Hematopoietic multipotent progenitor cell treated with erythropoietin and hydrocortisone succinate and interleukin-3 and kit ligand, for 8 days (in vitro differentiated cells): ENCODE measurements around the gene HS6ST1.
A peak's percentile ranks its signal among the peaks of the same experiment; 100 is the strongest.

ENCODE experiments used
- DNase-seq: peaks from one replicate; pipeline ENCODE4 v3.0.0-alpha.2; 2015

Gene HS6ST1

GRCh38 chr2:128318776-128319464 lies at the start of gene HS6ST1:
TSS of gene HS6ST1 (minus strand) at chr2:128318868. CDS start at chr2:128318563, 305 bp downstream.
- DNase-seq = peak; percentile 69

- no peak for DNase-seq
Observed at GRCh38 chr2:128367601-128368359, 49.1 kb upstream of the HS6ST1 start.

- no peak for DNase-seq
Observed at GRCh38 chr2:128366713-128367511, 48.2 kb upstream of the HS6ST1 start.

DNA sequence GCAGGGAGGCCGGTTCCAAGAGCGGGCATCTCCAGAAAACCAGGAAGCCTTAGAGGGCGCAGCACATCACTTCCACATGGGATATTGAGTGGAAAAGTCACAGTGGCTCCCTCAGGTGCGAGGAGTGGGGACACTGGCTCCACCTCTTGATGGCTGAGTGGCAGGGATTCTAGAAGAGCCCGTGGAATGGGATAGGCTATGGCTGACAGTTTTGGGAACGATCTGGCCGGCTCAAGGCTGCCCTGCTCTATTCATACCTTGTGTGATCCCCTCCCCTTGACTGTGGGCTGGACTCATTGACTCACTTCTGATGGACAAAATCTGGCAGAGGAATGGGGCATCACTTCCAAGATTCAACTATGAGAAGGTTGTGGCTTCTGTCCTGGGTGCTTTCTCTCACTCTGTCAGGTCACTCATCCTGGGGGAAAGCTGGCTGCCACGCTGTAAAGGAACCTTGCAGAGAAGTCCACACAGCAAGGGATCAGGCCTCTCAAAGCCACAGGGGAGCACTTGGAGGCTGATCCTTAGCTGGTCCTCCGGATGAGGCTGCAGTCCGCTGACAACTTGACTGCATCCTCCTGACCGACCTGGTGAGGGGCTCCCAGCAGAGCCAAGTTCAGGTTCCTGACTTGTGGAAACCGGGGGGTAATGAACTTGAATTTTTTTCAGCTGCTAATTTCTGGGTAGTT lies 46.7 kb upstream of the HS6ST1 start:
- DNase-seq = no peak

GRCh38 chr2:128364441-128364911 lies 45.8 kb upstream of the HS6ST1 start:
- no peak for DNase-seq

- DNase-seq = no peak
Observed at GRCh38 chr2:128363934-128364361, 45.3 kb upstream of the HS6ST1 start.

GRCh38 chr2:128362889-128363228 lies 44.2 kb upstream of the HS6ST1 start:
- DNase-seq = no peak

DNA sequence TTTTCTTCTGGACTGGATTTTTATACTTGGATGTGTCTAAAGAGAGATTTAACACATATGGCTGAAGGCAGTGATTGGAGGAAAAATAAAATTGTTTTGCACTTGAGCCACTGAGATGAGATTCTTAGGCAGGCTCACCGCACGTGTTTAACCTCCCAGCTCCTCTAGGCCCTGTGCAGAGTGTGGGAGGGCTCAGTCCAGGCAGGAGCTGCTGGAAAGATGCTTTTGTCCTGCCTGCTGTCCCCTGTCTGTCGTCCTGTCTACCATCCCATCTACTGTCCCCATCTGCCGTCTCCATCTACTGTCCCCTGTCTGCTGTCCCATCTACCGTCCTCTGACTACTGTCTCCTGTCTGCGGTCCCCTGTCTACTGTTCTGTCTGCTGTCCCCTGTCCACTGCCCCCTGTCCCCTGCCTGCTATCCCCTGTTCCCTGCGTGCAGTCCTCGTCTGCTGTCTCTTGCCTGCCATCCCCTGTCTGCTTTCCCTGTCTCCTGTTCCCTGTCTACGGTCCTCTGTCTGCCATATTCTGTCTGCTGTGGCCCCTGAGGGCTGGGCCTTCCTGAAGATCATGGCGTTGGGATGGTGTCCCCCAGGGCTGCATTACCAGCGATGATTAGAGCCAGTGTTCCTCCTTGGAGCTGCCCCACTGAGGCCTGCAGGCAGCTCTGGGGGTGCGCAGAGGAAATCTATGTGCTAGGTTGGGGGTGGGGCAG lies 43.7 kb upstream of the HS6ST1 start:
- no peak for DNase-seq

DNA sequence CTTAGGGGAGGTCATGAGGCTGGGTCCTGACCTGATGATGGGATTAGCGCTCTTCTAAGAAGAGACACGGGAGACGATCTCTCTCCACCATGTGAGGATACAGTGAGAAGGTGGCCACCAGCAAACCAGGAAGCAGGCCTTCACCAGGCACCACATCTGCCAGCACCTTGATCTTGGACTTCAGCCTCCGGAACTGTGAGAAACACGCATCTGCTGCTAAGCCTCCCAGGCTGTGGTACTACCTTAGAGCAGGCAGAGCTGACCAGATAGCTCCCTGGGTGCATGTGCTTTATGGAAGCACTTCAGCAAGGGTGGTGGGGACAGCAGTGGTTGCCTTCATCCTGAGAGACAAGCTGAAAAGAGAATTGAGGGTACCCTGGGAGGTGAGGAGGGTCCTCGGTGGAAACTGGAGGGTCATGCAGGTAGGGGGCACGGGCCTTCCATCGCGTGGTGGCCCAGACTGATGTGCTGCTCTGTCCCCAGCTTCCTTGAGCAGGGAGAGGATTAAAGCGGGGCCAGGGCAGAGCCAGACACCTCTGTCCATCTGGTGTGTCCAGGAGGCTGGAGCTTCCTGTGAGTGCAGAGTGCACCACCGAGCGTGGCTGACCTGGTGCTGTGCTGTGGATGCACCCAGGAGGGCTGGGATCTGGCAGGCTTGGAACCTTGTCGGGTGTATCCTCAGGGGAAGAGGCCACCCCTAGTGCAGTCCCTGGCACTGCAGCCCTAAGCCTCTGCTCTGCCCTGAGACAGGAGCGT lies 42.9 kb upstream of the HS6ST1 start:
- DNase-seq = no peak

GRCh38 chr2:128360711-128361110 lies 42.0 kb upstream of the HS6ST1 start:
- no peak for DNase-seq

GRCh38 chr2:128359841-128360240 lies 41.2 kb upstream of the HS6ST1 start:
- DNase-seq = no peak

GRCh38 chr2:128358941-128359731 lies 40.5 kb upstream of the HS6ST1 start:
- no peak for DNase-seq

DNA sequence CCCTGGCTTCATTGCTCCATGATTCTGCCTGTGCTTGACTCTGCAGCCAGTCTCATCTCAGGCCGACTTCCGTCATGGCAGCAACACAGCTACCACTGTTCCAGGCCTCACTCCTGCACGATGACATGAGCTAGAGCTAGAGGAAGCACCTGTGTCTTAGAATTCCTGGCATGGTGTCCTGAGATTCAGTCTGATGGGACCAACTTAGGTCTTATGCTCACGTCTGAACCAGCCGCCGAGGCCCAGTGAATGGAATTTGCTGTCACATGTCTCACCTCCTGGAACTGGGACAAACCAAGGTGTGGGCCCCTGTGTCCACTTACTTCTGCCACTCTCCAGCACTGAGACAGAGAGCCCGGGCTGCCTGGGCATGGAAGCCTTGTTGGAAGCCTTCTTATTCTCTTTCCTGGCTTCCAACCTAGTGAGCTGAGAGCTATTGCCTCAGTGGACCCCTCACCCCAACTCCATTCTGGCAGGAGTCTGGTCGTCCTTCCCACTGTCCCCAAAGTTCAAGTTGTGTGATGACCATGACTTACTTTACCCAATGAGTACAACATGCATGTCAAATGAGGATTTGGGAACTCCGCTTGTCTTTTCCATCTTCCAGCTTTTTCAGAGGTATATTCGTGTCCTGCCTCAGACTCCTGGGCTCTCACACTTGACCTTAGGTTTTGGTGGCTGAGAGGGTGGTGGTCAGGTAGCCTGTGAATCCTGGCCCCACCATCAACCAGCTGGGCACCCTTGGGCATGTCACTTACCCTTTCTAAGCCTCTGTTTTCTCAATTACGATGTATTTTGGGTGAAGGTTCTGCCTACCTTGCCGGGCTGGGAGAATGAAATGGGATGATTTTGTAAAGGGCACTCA lies 39.1 kb upstream of the HS6ST1 start:
- no peak for DNase-seq

DNA sequence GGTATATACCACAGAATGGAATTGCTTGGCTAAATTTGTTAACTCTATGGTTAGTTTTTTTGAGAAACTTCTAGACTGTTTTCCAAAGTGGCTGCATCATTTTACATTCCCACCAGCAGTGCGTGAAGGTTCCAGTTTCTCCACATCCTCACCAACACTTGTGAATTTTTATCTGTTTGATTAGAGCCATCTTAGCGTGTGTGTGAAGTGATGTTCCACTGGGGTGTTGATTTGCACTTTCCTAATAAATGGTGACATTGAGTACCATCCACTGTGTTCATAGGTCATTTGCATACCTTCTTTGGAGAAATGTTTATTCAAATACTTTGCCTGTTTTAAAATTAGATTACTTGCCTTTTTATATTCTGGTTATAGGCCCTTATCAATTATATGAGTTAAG lies 37.5 kb upstream of the HS6ST1 start:
- no peak for DNase-seq

DNA sequence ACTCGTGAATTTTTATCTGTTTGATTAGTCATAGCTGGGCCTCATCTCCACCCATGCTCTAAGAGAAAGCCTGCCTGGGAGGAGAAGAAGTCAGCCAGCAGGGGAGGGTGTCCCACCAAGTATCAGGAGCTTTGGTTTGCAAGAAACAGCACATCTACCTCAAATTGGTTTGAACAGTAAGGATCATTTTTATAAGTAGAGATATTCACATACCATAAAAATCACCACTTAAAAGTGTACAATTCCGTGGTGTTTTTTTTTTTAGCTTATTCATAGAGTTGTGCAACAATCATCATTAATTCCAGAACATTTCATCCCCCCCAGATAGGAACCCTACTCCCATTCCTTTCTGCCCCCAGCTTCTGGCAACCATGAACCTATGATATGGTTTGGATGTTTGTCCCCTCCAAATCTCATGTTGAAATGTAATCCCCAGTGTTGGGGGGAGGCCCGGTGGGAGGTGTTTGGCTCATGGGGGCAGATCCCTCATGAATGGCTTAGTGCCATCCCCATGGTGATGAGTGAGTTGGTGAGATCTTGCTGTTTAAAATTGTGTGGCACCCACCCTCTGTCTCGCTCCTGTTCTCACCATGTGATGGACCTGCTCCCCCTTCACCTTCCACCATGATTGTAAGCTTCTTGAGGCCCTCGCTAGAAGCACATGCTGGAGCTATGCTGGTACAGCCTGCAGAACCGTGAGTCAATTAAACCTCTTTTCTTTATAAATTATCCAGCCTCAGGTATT lies 36.2 kb upstream of the HS6ST1 start:
- peak; percentile 53 for DNase-seq

DNA sequence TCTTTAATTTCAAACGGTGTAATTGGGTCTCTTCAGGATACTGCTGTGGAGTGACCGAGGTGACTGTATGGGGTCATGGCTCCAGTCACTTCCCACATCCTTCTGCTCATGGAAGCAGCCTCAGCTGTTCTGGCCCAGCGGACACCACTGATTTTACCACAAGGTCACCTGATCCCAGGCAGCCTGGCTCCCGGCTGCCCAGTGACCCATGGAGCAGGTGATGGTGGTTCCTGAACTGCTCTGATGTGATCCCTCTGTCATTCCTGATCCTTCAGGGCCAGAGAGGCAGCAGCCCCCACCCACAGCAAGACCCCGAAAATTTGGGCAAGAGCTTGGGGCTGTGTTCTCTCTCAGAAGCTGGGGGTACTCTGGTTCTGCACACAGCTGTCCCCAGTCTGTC lies 35.5 kb upstream of the HS6ST1 start:
- DNase-seq = no peak

- DNase-seq = no peak
Observed at GRCh38 chr2:128350736-128351135, 32.1 kb upstream of the HS6ST1 start.

- no peak for DNase-seq
Observed at GRCh38 chr2:128348701-128349100, 30.0 kb upstream of the HS6ST1 start.
